GM19467 (cell line): Measurements from ENCODE around the gene AURKB.
"Not testable (repeated sequence)": the region's sequence is repeated elsewhere in the genome, so short reads cannot be mapped to it uniquely, and the experiment has no call there.

Source experiments
- ATAC-seq: cut with Tn5 transposase; IDR thresholded peaks from one replicate; pipeline ENCODE4 v1.9.1; 2021; ENCODE audit warnings: mild to moderate bottlenecking, moderate library complexity; ENCODE audit not compliant: unreplicated experiment

AURKB gene

DNA sequence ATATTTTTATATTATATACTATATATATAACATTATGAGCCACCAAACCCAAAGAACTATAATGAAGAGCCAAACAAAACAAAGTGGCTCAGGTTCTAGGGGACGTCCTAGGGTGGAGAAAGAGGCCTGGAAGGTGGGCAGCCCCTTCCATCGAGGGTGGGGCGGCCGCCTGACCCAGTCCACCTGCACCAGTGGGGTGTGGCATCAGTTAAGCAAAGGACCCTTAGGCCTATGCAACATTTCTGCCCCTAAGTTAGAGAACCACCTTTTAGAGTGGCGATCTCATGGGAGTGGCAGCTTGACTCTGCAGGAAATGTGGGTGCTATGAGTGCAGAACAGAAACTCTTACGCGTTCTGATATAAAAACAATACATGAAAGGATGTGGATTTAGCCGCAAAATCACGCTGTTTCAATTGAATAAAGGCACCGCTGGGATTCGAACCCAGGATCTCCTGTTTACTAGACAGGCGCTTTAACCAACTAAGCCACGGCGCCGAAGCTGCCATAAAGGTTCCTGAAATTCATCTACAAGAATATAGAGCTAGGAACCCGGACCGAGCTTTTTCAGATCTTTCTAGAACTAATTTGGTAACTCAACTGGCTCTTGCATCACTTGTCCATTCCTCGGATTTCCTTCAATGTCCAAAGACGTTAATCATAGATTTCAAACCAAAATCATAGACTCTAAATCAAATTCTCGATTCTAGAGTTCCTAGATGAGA lies 15.6 kb upstream of the AURKB start:
- no peak for ATAC-seq

DNA sequence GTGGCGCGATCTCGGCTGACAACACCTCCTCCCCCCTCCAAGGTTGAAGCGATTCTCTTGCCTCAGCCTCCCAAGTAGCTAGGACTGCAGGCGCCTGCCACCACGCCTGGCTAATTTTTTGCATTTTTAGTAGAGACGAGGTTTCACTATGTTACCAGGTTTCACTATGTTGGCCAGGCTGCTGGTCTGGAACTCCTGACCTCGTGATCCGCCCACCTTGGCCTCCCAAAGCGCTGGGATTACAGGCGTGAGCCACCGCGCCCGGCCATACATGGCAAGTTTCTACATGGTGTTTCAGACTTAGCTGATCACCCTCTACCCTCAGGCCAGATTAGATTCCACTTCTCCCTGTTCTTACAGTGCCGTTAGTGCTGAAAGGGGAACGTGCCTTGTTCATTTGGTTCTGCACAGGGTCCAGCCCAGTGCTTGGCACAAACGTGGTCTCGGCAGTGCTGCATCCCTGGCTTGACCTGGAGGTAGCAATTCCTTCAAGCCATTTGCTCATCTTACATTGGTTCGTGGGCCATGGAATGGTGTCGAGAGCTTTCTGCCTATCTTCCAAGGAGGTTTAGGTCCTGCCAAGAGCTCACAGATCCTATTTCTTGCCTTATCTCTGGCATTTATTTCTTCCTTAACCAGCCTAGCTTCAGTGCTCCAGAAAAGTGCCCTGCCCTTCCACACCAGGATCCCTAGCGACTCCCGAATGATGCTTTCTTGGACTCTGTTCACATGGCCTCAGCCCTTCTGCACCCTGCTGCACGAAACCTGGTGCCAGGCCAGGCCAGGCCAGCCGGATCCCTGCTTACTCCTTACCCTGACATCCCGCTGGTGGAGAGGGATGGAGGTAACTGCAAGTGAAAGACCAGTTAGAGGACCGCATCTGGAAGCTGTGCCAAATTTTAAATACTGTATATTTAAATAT lies 14.8 kb upstream of the AURKB start:
- ATAC-seq = no peak

DNA sequence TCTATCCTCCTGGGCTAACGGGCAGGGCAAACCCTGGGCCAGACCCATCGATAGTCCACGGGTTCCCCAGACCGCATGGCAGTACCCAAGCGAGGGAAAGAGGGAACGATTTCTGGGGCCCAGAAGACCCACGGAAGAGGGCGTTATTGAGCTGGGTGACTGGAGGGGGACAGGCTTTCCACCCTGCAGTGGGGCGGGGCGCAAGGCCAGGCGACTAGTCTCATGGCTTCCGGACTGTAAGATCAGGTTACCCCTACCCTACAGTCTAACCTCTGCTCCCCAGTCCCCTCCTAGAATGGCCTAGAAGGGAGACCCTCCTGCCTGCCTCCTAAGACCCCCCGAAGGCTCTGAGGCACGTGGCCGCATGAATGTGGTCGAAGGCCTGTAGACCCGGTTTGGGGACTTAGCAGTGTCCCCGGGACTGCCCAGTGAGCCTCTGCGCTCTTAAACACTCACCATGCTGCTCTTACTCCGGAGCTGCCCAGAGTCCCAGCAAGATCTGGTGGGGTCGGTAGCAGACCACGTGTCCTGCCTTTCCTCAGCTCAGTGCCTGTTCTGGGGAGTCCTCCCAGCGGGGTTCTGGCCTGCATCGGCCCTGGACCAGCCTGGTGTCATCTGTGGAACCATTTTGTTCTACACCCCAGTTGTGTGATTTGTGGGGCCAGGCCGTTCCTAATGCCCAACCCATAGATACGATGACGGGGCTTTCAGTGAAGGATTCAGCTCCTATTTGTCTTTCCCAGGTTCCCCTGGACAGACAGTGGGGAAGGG lies 13.2 kb upstream of the AURKB start:
- ATAC-seq = no peak

DNA sequence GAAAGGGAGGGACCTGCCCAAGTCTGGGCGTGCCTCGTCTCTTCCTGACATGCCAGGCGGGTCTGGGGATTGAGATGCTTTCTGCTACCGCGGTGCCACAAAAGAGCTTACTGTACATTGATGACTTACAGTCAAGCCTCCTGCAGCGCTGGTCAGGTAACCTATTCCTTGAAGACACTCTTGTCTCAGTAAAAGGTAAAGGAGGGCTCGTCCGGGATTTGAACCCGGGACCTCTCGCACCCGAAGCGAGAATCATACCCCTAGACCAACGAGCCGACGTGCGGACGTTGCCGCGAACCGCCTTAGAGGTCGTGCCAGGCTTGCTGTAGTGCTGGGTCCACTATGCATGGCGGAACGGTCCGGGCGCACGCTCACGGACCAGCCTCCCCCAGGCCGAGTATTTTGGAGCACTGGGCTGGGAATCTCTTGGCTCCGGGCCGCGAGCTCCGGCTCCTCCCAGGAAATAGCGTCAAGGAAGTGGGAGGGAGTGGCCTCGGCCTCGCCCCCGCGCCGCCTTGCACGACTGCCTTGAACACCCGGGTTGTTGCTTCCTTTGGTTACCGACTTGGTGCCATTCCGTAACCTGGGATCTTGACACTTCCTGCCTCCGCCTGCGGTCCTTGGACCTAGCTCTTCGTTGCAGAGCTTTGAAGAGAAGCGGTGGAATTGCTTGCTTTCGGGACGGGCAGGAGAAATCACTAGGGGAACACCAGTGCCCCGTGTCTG lies 12.4 kb upstream of the AURKB start:
- ATAC-seq = peak; percentile 31

DNA sequence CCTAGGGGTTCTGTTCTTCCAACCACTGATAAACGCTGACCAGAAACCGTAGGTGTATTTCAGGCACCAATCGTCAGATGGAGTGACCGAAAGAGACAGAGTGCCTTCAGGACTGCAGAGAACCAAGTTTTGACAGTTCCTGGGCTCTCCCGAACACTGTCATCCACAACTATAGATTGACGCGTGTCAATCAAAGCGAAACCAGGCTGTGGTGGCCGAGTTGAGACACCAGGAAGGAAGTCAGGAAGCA lies 11.9 kb upstream of the AURKB start:
- peak; percentile 30 for ATAC-seq

DNA sequence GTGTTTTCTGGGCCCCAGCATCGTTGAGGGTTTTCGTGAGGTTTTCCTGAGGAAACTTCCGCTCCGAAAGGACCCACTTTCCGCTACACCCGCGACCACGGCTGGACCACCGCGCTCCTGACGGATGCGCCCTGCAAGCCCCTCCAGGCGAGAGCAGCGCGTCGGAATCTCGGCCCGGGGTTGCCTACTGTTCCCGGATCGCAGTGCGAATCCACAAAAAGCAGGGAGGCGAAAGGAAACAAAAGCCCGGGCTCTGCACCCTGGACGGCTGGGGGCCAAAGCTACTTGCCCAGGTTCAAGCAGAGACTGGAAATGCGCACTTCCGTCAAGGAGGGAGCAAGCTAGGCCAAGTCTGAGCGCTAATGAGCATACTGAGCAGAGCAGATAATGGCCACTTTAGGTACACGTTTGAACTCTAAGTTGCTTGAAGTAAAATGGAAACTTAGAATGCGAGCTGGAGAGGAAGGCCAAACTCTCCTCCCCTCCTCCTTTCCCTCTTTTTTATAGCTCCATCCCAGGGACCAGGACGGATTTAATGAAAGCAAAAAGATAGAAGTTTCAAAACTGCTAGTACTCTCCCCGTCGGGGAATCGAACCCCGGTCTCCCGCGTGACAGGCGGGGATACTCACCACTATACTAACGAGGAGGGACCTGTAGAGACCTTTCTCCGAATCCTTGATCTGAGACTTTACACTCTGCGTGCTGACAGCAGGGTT lies 11.4 kb upstream of the AURKB start:
- peak; percentile 32 for ATAC-seq

DNA sequence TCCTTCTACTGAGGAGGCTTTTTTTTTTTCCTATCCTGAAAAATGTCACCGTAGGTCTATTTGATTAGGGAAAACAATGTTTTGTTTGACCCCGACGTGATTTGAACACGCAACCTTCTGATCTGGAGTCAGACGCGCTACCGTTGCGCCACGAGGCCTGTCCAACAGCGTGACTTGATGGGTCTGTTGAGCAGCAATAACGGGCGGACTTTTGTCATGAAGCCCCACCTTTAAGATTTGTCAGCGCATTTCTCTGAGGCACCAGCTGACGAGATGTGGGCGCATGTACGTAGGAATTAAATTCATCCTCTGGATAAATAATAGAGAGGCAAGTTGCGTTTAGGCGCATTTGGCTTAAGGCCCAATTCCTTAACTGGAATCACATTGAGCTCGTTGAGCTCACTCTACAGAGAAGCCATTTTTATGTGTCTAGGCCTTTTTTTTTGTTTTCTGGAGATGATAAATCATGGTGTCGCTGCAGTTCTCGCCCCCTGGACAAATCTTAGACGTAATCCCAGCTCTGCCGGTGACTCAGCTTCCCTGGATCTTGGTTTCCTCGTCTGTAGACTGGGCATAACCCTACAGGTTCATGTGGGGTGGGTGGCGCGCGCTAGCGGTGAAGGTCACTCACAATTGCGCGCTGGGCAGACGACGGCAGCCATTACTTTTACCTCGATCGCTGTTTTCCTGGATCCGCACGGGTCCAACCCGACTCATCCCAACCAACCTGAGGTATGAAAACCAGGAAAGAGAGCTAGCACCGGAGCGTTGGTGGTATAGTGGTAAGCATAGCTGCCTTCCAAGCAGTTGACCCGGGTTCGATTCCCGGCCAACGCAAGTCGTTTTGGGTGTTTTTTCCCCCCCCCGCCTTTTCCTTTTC lies 10.6 kb upstream of the AURKB start:
- no peak for ATAC-seq

DNA sequence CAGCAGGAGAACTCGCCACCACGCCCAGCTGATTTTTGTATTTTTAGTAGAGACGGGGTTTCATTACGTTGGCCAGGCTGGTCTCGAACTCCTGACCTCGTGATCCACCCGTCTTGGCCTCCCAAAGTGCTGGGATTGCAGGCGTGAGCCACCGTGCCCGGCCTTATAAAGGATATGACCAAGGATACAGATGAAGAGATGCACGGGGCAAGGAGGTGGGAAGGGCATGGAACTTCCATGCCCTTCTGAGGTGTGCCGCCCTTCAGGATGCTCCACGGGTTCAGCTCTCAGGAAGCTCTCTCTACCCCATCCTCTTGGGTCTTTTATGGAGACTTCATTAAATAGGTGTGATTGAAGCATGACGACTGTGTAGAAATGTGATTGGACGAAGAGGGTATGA lies 3.6 kb upstream of the AURKB start:
- not testable (repeated sequence) for ATAC-seq

DNA sequence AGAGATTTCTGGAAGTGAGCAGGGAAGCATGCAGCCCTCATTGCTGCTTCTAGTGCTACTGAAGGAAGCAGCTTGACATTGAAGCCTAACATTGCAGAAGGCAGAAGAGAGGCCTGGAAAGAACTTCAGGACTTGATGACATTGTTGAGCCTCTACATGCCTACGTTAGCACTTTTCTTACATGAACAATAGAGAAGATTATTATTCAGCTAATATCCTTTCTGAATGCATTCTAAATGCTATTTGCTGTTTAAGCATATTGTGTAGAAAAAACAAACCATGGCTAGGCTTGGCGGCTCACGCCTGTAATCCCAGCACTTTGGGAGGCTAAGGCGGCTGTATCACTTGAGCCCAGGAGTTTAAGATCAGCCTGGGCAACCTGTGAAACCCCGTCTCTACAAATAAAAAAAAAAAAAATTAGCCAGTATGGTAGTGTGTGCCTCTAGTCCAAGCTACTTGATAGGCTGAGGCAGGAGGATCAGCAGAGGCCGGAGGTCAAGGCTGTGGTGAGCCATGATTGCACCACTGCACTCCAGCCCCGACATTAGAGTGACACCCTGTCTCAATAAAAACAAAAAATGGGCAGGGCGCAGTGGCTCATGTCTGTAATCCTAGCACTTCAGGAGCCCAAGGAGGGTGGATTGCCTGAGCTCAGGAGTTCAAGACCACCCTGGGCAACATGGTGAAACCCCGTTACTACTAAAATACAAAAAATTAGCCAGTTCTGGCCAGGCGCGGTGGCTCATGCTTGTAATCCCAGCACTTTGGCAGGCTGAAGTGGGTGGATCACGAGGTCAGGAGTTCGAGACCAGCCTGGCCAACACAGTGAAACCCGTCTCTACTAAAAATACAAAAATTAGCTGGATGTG lies 2.2 kb upstream of the AURKB start:
- no peak for ATAC-seq

DNA sequence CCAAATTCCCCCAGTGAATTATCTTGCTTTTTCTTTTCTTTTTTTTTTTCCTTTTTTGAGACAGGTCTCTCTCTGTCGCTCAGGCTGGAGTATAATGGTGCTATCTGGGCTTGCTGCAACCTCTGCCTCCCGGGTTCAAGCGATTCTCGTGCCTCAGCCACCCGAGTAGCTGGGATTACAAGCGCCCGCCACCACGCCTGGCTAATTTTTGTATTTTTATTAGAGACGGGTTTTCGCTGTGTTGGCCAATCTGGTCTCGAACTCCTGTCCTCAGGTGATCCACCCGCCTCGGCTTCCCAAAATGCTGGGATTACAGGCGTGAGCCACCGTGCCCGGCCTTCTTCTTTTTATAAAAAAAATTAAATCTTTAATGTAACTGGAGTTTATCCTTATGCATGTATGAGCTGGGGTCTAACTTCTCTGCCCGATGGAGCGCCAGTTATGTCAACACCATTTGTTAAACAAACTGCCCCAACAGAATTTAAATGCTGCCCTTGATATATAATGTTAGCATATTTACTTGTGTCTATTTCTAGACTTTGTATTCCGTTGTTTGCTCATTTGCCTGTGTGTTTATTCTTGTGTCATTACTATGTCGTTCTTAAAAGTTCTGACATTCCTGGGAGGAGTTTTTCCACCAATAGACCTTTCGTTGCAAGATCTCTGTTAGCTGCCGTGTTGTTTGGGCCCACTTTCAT lies 535 bp upstream of the AURKB start:
- no peak for ATAC-seq

DNA sequence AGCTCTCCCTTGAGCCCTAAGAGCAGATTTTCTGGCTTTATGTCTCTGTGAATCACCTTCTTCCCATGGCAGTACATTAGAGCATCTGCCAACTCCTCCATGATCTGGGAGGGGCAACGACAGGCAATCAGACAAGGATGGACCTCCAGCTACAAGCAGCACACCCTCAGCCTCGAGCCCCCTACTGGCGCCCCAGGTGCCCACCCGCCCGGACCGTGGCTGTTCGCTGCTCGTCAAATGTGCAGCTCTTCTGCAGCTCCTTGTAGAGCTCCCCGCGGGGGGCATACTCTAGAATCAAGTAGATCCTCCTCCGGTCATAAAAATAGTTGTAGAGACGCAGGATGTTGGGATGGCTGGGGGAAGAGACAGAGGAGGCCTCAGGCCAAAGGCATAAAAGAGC lies 3.8 kb downstream of the AURKB start:
- ATAC-seq = no peak

DNA sequence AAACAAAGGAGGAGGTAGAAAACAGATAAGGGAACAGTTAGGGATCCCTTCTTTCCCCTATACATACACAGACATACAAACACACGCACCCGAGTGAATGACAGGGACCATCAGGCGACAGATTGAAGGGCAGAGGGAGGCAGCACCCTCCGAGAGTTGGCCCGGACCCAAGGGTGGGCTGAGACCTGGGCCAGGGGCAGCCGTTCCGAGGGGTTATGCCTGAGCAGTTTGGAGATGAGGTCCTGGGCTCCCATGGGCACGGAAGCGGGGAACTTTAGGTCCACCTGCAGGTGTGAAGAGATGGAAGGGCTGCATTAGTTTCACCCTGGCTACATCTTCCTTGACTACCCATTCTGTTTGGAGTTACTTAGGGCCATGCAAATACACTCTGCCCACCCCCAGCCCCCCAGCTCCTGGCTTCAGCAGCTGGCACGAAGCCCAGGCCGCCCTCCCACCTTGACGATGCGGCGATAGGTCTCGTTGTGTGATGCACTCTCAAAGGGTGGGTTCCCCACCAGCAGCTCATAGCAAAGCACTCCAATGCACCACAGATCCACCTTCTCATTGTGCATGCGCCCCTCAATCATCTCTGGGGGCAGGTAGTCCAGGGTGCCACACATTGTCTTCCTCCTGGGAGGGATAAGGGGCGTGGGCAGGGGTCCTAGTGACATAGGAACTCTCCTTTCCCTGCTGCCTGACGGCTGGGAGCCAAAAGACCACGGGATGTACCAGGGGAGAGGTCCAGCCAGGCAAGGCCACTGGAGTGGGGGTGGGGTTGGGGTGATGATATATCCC lies 5.4 kb downstream of the AURKB start:
- ATAC-seq = no peak

DNA sequence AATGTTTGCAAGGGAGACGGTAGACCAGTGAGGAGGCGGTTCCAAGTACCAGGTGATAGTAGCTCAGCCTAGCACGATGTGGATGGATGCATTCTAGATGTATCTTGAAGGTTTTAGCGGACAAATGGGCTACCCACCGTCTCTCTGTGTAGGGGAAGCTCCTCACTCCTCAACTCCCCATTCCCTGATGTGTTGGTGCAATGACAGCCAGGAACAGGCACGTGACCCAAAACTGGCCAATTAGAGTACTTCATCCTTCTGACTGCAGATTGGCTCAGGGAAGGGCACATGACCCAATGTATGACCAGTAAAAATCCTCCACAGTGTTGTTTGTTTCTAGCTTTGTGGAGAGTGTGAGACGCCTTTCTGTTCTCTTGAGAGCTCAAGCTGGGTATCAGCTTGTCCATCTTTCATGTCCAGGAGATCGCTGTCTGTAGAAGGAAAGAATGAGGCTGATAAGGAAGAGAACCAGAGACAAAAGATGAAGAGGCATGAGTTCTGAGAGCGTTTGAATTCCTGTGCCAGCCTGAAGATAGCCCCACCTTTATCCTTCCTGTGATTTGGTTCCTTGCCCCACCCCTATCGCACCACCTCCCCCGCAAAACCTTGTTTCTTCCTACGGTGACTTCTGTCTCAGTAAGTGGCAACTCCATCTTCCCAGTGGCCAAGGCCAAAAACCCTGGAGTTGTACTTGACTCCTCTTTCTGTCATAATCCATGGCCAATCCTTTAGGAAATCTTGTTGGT lies 18.1 kb downstream of the AURKB start:
- ATAC-seq = peak; percentile 28

DNA sequence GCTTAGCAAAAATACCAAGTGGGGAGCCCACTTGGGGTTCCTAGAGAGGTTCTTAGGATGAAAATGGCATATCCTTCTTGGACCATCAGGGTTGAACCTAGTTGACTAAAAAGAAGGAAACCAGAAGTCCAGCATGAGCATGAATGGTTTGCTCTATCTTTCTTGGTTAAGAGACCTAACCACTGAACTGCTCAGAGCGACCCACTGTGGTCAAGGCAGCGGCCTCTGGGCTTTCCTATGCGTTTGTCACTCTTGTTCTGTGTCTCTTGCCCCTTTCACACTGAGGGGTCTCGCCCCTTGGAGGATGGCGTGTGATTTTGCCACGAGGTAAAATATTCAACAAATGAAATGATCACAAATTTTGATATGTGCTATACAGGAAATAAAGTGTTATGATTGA lies 19.9 kb downstream of the AURKB start:
- no peak for ATAC-seq

DNA sequence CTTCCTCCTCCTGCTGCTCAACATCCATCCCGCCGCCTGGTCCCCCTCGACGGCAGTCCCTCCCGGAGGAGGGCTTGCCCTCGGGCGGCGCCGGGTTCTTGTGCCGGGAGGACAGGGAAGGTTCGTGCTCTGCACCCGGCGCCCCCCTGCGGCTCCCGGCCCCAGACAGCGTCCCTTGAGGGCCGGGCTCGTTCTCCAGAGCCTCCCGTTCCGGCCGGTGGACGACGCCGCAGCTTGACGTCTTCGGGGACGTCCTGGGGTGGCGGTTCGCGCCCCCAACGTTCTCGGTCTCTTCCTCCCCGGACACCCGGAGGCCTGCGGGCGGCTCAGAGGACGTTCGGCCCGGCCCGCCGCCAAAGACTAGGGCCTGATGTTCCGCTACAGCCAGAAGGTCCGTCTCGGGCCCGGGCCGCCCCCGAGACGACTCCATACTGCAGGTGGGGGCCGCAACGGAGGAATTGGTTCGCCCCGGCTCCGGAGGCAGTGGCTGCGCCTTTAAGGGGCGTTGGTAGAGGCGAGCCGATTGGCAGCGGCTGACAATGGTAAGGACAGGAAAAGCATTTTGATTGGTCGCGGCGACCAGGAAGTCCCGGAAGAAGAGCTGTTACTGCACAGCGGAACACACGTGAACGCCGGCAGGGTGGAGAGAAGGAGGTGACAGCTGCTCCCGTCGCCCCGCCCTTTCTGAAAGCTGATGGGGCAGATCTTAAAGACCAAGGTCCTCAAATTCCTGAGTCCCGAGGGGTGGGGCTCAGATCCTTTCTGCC lies 20.5 kb downstream of the AURKB start, which contains the start of gene BORCS6:
BORCS6 (minus strand) TSS at position 470 of the 767 bp plus-strand sequence; CDS start at position 430, 40 bp downstream.
- ATAC-seq = peak; percentile 47
